A673 (cell line): ENCODE measurements around the gene ABHD15.

Source experiments
- EZH2 ChIP-seq: fragments of 200-600 bp; sonication (generic); IDR thresholded peaks from 2 replicates; pipeline ENCODE4 v1.6.1; 2017; ENCODE audit warnings: borderline replicate concordance, low read depth, mild to moderate bottlenecking, mixed read lengths, antibody characterized with exemption, low read length; ENCODE audit not compliant: poor library complexity, severe bottlenecking
- TF ChIP-seq, protein P1 (sequence below): fragments of 300-800, 200-600 bp; sonication (generic); conservative IDR thresholded peaks from 2 replicates; pipeline ENCODE4 v1.5.1; 2017; ENCODE audit warnings: low read depth, mild to moderate bottlenecking, antibody characterized with exemption, low read length, moderate library complexity, mixed read lengths

GRCh38 chr17:29588017-29588561, 21.3 kb upstream of the ABHD15 start:
- TF ChIP-seq, protein P1, sequence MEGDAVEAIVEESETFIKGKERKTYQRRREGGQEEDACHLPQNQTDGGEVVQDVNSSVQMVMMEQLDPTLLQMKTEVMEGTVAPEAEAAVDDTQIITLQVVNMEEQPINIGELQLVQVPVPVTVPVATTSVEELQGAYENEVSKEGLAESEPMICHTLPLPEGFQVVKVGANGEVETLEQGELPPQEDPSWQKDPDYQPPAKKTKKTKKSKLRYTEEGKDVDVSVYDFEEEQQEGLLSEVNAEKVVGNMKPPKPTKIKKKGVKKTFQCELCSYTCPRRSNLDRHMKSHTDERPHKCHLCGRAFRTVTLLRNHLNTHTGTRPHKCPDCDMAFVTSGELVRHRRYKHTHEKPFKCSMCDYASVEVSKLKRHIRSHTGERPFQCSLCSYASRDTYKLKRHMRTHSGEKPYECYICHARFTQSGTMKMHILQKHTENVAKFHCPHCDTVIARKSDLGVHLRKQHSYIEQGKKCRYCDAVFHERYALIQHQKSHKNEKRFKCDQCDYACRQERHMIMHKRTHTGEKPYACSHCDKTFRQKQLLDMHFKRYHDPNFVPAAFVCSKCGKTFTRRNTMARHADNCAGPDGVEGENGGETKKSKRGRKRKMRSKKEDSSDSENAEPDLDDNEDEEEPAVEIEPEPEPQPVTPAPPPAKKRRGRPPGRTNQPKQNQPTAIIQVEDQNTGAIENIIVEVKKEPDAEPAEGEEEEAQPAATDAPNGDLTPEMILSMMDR = no peak
- TF ChIP-seq EZH2 = no peak
